Psoas muscle (tissue), 8 donors: ENCODE data around the gene SYT1. TPM values are rescaled to one million over a fixed set of nuclear protein-coding genes. Genes with fewer than 3 reads are reported as not detected.

ENCODE experiments used
- ATAC-seq, 4 donors: fragments of 200-7000 bp; cut with Tn5 transposase; one replicate each; pipeline ENCODE4 v1.9.1; 2020; ENCODE audit warnings: moderate library complexity in 3 of 4, mild to moderate bottlenecking in 2 of 4
- DNase-seq, 2 donors: peaks; one replicate each; pipeline ENCODE4 v3.0.0-alpha.2; 2020
- H3K27ac ChIP-seq: fragments of 200-600 bp; one replicate; pipeline ENCODE4 v1.8.0; 2022
- H3K27me3 ChIP-seq, 3 donors: fragments of 200-600 bp in 1 of 3; one replicate each; pipeline versions ENCODE4 v1.6.1 to v1.8.0; 2013 to 2022; ENCODE audit warnings: low read length in 2 of 3, mild to moderate bottlenecking in 2 of 3, moderate library complexity in 1 of 3; ENCODE audit not compliant: insufficient read depth in 3 of 3
- H3K36me3 ChIP-seq, 2 donors: fragments of 200-600 bp in 1 of 2; one replicate each; pipeline versions ENCODE4 v1.6.1 to v1.8.0; 2013 to 2022; ENCODE audit warnings: low read depth in 1 of 2, mild to moderate bottlenecking in 1 of 2, moderate library complexity in 1 of 2; ENCODE audit not compliant: insufficient read depth in 1 of 2
- H3K4me1 ChIP-seq: fragments of 200-600 bp; one replicate; pipeline ENCODE4 v1.8.0; 2022
- H3K4me3 ChIP-seq: fragments of 200-600 bp; one replicate; pipeline ENCODE4 v1.8.0; 2022; ENCODE audit warnings: mild to moderate bottlenecking
- H3K9me3 ChIP-seq: fragments of 200-600 bp; one replicate; pipeline ENCODE4 v1.8.0; 2022
- CTCF ChIP-seq: fragments of 200-600 bp; IDR thresholded peaks from one replicate; pipeline ENCODE4 v1.8.0; 2022; ENCODE audit warnings: antibody characterized with exemption
- WGBS, 3 donors: extraction: QIAGEN DNeasy Blood & Tissue Kit; methylation state at CpG; one replicate each; pipeline versions ENCODE4 v1.1.6 to v1.1.7; 2013; 5-methylcytosine and 5-hydroxymethylcytosine counted together
- intact Hi-C, 2 donors: fragments of 100-400 bp; cut with DNase I; formaldehyde crosslinking; loops; one replicate each; pipeline versions ENCODE4 v1.11.0 to v1.14.2; 2022
- polyA plus RNA-seq, 3 donors: library from polyadenylated mRNA; stranded (reverse); fragments of 200-250 nt; gene quantifications; one replicate each; pipeline ENCODE4 v1.2.3, GENCODE V29; 2013
- total RNA-seq, 4 donors: library from RNA; stranded (reverse); fragmentation: NEBNext Ultra II Directional in 2 of 4; extraction: Animal tissue kit (Norgen Biotek cat#: 25700) in 2 of 4; gene quantifications; one replicate each; pipeline versions ENCODE4 v1.2.1 to v1.2.4, GENCODE V29; 2021 to 2023
- donor health status: healthy with polysubstance abuse.
- donor health status: DM: no; HTN: no; CAD: no; lungs with moderate emphysema.
- donor health status: Bipolar disorder and iron deficiency.
- donor health status: healthy.
- donor health status: DM: yes; HTN: yes; CAD: no.
- donor health status: DM: no; HTN: no; CAD: no.
- donor health status: DM: no; HTN: no; CAD: no.
- donor health status: DM: yes; HTN: yes; CAD: no.

Gene SYT1
- total and polyA plus RNA-seq, 7 donors, result 0.05 to 0.34 (median 0.14) TPM; not detected in 2

GRCh38 chr12:79327465-79327864, 462.9 kb downstream of the SYT1 start:
- DNase-seq, result no peak

GRCh38 chr12:79329933-79330332, 465.4 kb downstream of the SYT1 start:
- ATAC-seq (no peak), DNase-seq (no peak)
- Histone ChIP-seq H3K4me3 (no peak overlapping the region), H3K27me3 (no peaks in the 10 kb centered on the region), H3K27ac (no peak overlapping the region), H3K9me3 (no peaks in the 10 kb centered on the region), H3K4me1 (no peaks in the 10 kb centered on the region), H3K36me3 (no peaks in the 10 kb centered on the region)
- no peak for TF ChIP-seq CTCF
- 86 to 88% (median 86%) methylated on average over 2 of the region's 2 CpGs for WGBS, 3 donors
- intact Hi-C loops, result no loop called here

More at GRCh38 chr12:79327465-79327864, 462.9 kb downstream of the SYT1 start:
- no peaks in the 10 kb centered on the region for H3K27me3 ChIP-seq
- H3K27ac ChIP-seq, result no peak overlapping the region
- no peaks in the 10 kb centered on the region for H3K36me3 ChIP-seq
- no peak overlapping the region for H3K4me3 ChIP-seq
- intact Hi-C loops, result no loop called here
- no peak for ATAC-seq
- H3K4me1 ChIP-seq, result no peaks in the 10 kb centered on the region
- no peak for TF ChIP-seq CTCF
- WGBS, 3 donors, result 94 to 100% (median 95%) methylated on average over 1 of the region's 1 CpG
- H3K9me3 ChIP-seq, result no peaks in the 10 kb centered on the region

- TF ChIP-seq CTCF, result no peak
- 51 to 64% (median 58%) methylated on average over 1 of the region's 1 CpG for WGBS, 3 donors
- intact Hi-C loops, result no loop called here
- Histone ChIP-seq H3K27me3 (no peaks in the 10 kb centered on the region), H3K4me3 (no peak overlapping the region), H3K9me3 (no peaks in the 10 kb centered on the region), H3K27ac (no peak overlapping the region), H3K4me1 (no peaks in the 10 kb centered on the region), H3K36me3 (no peaks in the 10 kb centered on the region)
- no peak for DNase-seq
- ATAC-seq, result no peak
These were observed 467.3 kb downstream of the SYT1 start for GRCh38 chr12:79331870-79332269.

GRCh38 chr12:79333144-79333543, 468.6 kb downstream of the SYT1 start:
- 79 to 85% (median 83%) methylated on average over 3 of the region's 3 CpGs for WGBS, 3 donors
- Histone ChIP-seq H3K27ac (no peak overlapping the region), H3K36me3 (no peaks in the 10 kb centered on the region), H3K4me1 (no peaks in the 10 kb centered on the region), H3K4me3 (no peak overlapping the region), H3K9me3 (no peaks in the 10 kb centered on the region), H3K27me3 (no peaks in the 10 kb centered on the region)
- intact Hi-C loops, result no loop called here
- ATAC-seq (no peak), DNase-seq (no peak)
- TF ChIP-seq CTCF, result no peak

- no peaks in the 10 kb centered on the region for H3K4me1 ChIP-seq
- ATAC-seq, result no peak
- H3K27me3 ChIP-seq, result no peaks in the 10 kb centered on the region
- H3K4me3 ChIP-seq, result no peak overlapping the region
- no peaks in the 10 kb centered on the region for H3K36me3 ChIP-seq
- intact Hi-C loops, result no loop called here
- no peak for DNase-seq
- no peaks in the 10 kb centered on the region for H3K9me3 ChIP-seq
- no peak overlapping the region for H3K27ac ChIP-seq
- 75 to 79% (median 78%) methylated on average over 5 of the region's 5 CpGs for WGBS, 3 donors
- no peak for TF ChIP-seq CTCF
These were observed 473.2 kb downstream of the SYT1 start for GRCh38 chr12:79337662-79338290.
